AG09309 (cell line): ENCODE results near the gene ZNF341.

ENCODE experiments used
- DNase-seq: peaks from one replicate; pipeline ENCODE4 v3.0.0-alpha.2; 2010; ENCODE audit warnings: low read depth
- H3K4me3 ChIP-seq: 2 replicates; pipeline ENCODE4 v1.5.1; 2011; ENCODE audit warnings: mild to moderate bottlenecking, low read depth, low read length, moderate library complexity; ENCODE audit not compliant: control insufficient read depth
- CTCF ChIP-seq: IDR thresholded peaks from 2 replicates; pipeline ENCODE4 v1.5.1; 2011; ENCODE audit warnings: mild to moderate bottlenecking, low read depth, low read length, inconsistent platforms; ENCODE audit not compliant: insufficient read depth, control insufficient read depth; ENCODE audit errors: missing control alignments

ZNF341 gene

GRCh38 chr20:33729101-33729500 is 2.7 kb upstream of the ZNF341 start:
- TF ChIP-seq CTCF = no peak
- DNase-seq = no peak
- H3K4me3 ChIP-seq = no peak overlapping the region

DNA sequence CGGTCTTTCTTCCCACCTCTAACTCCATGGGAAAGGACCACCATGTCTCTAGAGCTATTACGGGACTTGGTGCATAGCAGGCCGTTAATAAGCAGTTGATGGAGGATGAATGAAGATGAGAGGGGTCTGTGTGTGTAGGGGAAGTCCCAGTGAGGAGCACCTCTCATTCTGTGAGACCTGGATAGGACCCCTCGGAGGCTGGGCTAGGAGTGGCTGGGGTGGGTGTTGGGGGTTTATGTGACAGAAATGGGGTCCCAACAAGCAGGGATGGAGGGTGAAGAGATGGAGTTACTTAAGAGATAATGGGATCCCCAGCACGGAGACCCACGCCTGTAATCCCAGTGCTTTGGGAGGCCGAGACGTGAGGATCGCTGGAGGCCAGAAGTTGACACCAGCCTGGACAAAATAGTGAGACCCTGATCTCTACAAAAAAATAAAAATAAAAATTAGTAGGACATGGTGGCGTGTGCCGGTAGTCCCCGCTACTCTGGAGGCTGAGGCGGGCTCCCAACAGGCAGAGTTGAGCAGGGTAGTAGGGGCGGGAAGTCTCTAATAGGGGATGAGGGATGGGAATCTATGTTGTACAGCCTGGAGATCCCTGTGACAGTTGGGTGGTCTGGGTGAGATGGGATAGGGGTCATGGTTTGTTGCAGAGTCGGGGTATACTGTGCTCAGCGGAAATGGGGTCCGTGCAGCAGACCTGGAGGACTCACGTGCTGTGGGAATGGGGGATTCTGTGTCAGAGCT is 677 bp upstream of the ZNF341 start:
- TF ChIP-seq CTCF = no peak
- DNase-seq = no peak
- peak overlapping the region; percentile 51 for H3K4me3 ChIP-seq

GRCh38 chr20:33732166-33732970 is 572 bp downstream of the ZNF341 start:
- TF ChIP-seq CTCF = no peak
- peak overlapping the region; percentile 46 for H3K4me3 ChIP-seq
- no peak for DNase-seq

DNA sequence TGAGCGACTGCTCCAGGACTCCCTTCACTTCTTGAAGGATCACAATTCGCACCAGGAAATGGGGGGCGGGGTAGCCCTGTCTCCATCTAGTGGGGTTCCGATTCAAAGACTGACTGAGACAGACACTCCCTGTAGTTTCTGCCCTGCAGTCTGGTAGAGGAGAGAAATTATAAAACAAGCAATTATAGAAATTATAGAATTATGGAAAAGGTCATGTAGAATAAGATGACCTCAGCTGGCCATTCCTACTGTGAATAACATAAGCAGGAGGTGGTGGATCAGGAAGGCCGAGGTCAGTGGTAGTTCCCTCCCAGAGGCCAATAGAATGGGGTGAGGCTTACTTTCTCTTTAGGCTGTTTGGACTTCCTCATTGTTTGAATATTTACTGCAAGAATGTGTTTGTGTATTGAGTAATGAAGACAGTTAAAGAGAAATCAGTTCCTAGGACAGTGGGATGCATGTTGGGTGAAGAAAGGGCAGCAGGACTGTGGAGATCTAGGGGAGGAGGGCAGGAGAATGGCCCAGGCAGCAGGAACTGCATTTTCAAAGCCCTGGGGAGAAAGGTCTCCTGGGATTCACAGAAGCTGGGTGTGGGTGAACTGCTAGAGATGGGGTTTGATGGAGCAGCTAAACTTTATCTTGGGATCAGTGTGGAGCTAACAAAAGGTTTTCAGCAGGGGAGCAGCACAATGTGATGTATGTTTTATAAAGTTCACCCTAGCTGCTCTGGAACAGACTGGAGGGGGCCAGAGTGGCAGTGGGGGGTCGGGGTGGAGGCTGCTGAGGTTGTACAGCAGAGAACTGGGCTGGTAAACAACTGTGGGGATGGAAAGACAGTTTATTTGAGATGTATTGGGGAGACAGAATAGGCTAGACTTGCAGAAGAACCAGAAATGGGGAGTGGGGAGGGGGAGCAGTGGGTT is 2.1 kb downstream of the ZNF341 start:
- no peak for DNase-seq
- no peak for TF ChIP-seq CTCF
- H3K4me3 ChIP-seq = no peak overlapping the region

DNA sequence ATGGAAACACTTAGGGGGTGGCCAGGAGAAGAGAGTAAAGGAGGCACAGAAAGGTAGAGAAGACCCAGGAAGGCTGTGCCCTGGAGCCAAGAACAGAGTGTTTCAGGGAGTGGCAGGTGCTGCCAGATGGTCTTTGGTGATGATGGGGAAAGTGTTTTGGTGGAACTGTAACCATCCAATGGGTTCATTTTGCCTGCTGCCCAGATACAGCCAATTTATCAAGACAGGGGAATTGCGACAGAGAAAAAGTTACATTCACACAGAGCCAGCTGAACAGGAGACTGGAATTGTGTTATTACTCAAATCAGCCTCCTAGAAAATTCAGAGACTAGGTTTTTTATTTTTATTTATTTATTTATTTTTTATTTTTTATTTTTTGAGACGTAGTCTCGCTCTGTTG is 5.2 kb downstream of the ZNF341 start:
- H3K4me3 ChIP-seq = no peak overlapping the region
- TF ChIP-seq CTCF = no peak
- DNase-seq = no peak

- no peak overlapping the region for H3K4me3 ChIP-seq
- TF ChIP-seq CTCF = no peak
- no peak for DNase-seq
These were observed 7.7 kb downstream of the ZNF341 start for GRCh38 chr20:33739493-33739892.
